Occipital lobe (tissue), 2 donors: ENCODE measurements around the gene ALPK3. TPM values are rescaled to one million over a fixed set of nuclear protein-coding genes. Genes with fewer than 3 reads are reported as not detected.

Experiments
- DNase-seq: peaks from one replicate; lab custom pipeline; 2025; lab: John Stamatoyannopoulos, UW
- total RNA-seq: library from RNA; depleted of rRNA; stranded (reverse); fragments of >200 nt; gene quantifications from one replicate; pipeline ENCODE4 v1.2.3, GENCODE V29; 2014

ALPK3 gene
- total RNA-seq, result 1.6 TPM

- DNase-seq, result no peak
Observed at GRCh38 chr15:84816694-84817465, at the start of gene ALPK3. Gene ALPK3, plus strand, starts transcription at chr15:84817356. Its CDS starts 97 bp downstream, at chr15:84817453.

GRCh38 chr15:84772031-84772430 lies 45.1 kb upstream of the ALPK3 start:
- no peak for DNase-seq

GRCh38 chr15:84772467-84772866 lies 44.7 kb upstream of the ALPK3 start:
- DNase-seq, result no peak

GRCh38 chr15:84773716-84774115 lies 43.4 kb upstream of the ALPK3 start:
- no peak for DNase-seq

GRCh38 chr15:84775867-84776449 lies 41.2 kb upstream of the ALPK3 start:
- DNase-seq, result no peak

GRCh38 chr15:84778194-84778593 lies 39.0 kb upstream of the ALPK3 start:
- DNase-seq, result no peak

GRCh38 chr15:84780492-84780891 lies 36.7 kb upstream of the ALPK3 start:
- DNase-seq, result no peak

- no peak for DNase-seq
Observed at GRCh38 chr15:84781495-84781894, 35.7 kb upstream of the ALPK3 start.

GRCh38 chr15:84782346-84782745 lies 34.8 kb upstream of the ALPK3 start:
- no peak for DNase-seq

- DNase-seq, result no peak
Observed at GRCh38 chr15:84783493-84784251, 33.5 kb upstream of the ALPK3 start.

- DNase-seq, result no peak
Observed at GRCh38 chr15:84784262-84784661, 32.9 kb upstream of the ALPK3 start.

GRCh38 chr15:84785053-84785452 lies 32.1 kb upstream of the ALPK3 start:
- no peak for DNase-seq

GRCh38 chr15:84788500-84788899 lies 28.7 kb upstream of the ALPK3 start:
- no peak for DNase-seq

- no peak for DNase-seq
Observed at GRCh38 chr15:84789762-84790161, 27.4 kb upstream of the ALPK3 start.

- DNase-seq, result no peak
Observed at GRCh38 chr15:84790676-84791075, 26.5 kb upstream of the ALPK3 start.

- DNase-seq, result no peak
Observed at GRCh38 chr15:84791763-84792162, 25.4 kb upstream of the ALPK3 start.

- no peak for DNase-seq
Observed at GRCh38 chr15:84793431-84794161, 23.6 kb upstream of the ALPK3 start.

GRCh38 chr15:84794162-84794547 lies 23.0 kb upstream of the ALPK3 start:
- no peak for DNase-seq

- DNase-seq, result no peak
Observed at GRCh38 chr15:84795186-84795585, 22.0 kb upstream of the ALPK3 start.

- no peak for DNase-seq
Observed at GRCh38 chr15:84797212-84797611, 19.9 kb upstream of the ALPK3 start.

- no peak for DNase-seq
Observed at GRCh38 chr15:84797801-84798200, 19.4 kb upstream of the ALPK3 start.

- no peak for DNase-seq
Observed at GRCh38 chr15:84798436-84798946, 18.7 kb upstream of the ALPK3 start.
